GM12878 (cell line): ENCODE results near the gene ATG13.

Experiments
- ATF7 ChIP-seq: fragments of 450-650 bp; IDR thresholded peaks from 2 replicates; pipeline ENCODE4 v1.6.1; 2016; ENCODE audit warnings: low read depth, mild to moderate bottlenecking
- CTCF ChIP-seq, 3 experiments: IDR thresholded peaks in 2 of 3; conservative IDR thresholded peaks in 1 of 3; 2 replicates each; pipeline ENCODE4 v1.5.1; 2011; ENCODE audit warnings: low read depth in 3 of 3, low read length in 3 of 3, mild to moderate bottlenecking in 3 of 3, control low read depth in 2 of 3, moderate library complexity in 2 of 3, inconsistent platforms in 1 of 3, mixed read lengths in 1 of 3; ENCODE audit not compliant: control insufficient read depth in 2 of 3, insufficient read depth in 1 of 3; ENCODE audit errors: extremely low read depth in 1 of 3
- POLR2AphosphoS5 ChIP-seq: IDR thresholded peaks from 2 replicates; pipeline ENCODE4 v1.6.1; 2011; ENCODE audit warnings: mild to moderate bottlenecking, low read length, inconsistent platforms
- SMAD1 ChIP-seq: fragments of 450-650 bp; IDR thresholded peaks from 2 replicates; pipeline ENCODE4 v1.6.1; 2018; ENCODE audit warnings: mild to moderate bottlenecking, low read depth; ENCODE audit not compliant: partially characterized antibody

GRCh38 chr11:46680815-46681214 is 63.5 kb downstream of the ATG13 start:
- no peak for TF ChIP-seq ATF7
- TF ChIP-seq CTCF (IDR thresholded peaks at IDR 0.05 in 2 of 3, conservative IDR thresholded peaks at IDR 0.05 in 1 of 3; ENCODE audit: control insufficient read depth in 2 of 3, extremely low read depth in 1 of 3, insufficient read depth in 1 of 3, low read depth in 3 of 3, low read length in 3 of 3) = no peak
- TF ChIP-seq SMAD1 = no peak
- no peak for TF ChIP-seq POLR2AphosphoS5
